GM12891 (cell line): ENCODE measurements around the gene GPC6.

ENCODE experiments used
- PAX5 ChIP-seq: IDR thresholded peaks from 2 replicates; pipeline ENCODE4 v1.6.1; 2011; ENCODE audit warnings: low read length, moderate library complexity, mild to moderate bottlenecking; ENCODE audit not compliant: insufficient read depth, severe bottlenecking
- POLR2A ChIP-seq: IDR thresholded peaks from 2 replicates; pipeline ENCODE4 v1.6.1; 2011; ENCODE audit warnings: low read depth, low read length, control low read depth
- POLR2AphosphoS5 ChIP-seq: IDR thresholded peaks from 2 replicates; pipeline ENCODE4 v1.6.1; 2011; ENCODE audit warnings: low read depth, low read length, control low read depth
- POU2F2 ChIP-seq: IDR thresholded peaks from 2 replicates; pipeline ENCODE4 v1.6.1; 2011; ENCODE audit warnings: low read depth, mild to moderate bottlenecking, control low read depth, low read length, moderate library complexity
- SPI1 ChIP-seq: IDR thresholded peaks from 2 replicates; pipeline ENCODE4 v1.6.1; 2011; ENCODE audit warnings: low read depth, low read length, control low read depth
- TAF1 ChIP-seq: IDR thresholded peaks from 2 replicates; pipeline ENCODE4 v1.6.1; 2011; ENCODE audit warnings: low read depth, low read length, control low read depth

DNA sequence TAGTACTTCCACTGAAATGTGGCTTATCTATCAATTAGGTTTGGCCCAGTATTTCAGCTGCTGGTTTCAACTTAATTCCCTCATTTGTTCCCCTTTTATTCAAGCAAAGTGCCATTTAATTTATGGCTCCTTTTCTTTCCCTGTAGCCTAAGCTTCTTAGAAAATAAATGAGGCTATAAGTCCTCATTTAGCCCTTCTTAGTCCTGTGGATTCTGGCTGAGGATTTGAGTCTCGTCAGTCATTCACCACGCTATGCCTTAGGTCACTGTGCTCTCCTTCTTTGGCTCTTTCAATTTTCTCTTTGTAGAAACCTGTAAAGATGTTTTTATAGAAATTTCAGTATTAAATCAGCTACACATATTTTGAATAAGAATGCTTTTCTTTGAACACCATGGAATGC is 579.1 kb downstream of the GPC6 start:
- TF ChIP-seq POLR2A (no peak), TAF1 (no peak), POLR2AphosphoS5 (no peak), POU2F2 (no peak), PAX5 (no peak), SPI1 (no peak)
